RKO (cell line): ENCODE measurements around the gene FNBP1.
"Not testable (repeated sequence)": the region's sequence is repeated elsewhere in the genome, so short reads cannot be mapped to it uniquely, and the experiment has no call there.

Experiments
- DNase-seq: peaks from one replicate; pipeline ENCODE4 v3.0.0-alpha.2; 2016; ENCODE audit warnings: low spot score

Gene FNBP1

GRCh38 chr9:129991139-129991538 lies 51.9 kb downstream of the FNBP1 start:
- not testable (repeated sequence) for DNase-seq

GRCh38 chr9:129990269-129991010 lies 52.5 kb downstream of the FNBP1 start:
- DNase-seq: no peak

- no peak for DNase-seq
Observed at GRCh38 chr9:129989740-129990139, 53.2 kb downstream of the FNBP1 start.

GRCh38 chr9:129989362-129989708 lies 53.7 kb downstream of the FNBP1 start:
- DNase-seq: no peak

GRCh38 chr9:129988607-129989361 lies 54.2 kb downstream of the FNBP1 start:
- DNase-seq: no peak

GRCh38 chr9:129987941-129988340 lies 55.0 kb downstream of the FNBP1 start:
- DNase-seq: no peak

GRCh38 chr9:129987047-129987446 lies 55.9 kb downstream of the FNBP1 start:
- DNase-seq: no peak

- DNase-seq: not testable (repeated sequence)
Observed at GRCh38 chr9:129984589-129984988, 58.4 kb downstream of the FNBP1 start.

- no peak for DNase-seq
Observed at GRCh38 chr9:129983891-129984290, 59.1 kb downstream of the FNBP1 start.

- no peak for DNase-seq
Observed at GRCh38 chr9:129981180-129981907, 61.6 kb downstream of the FNBP1 start.

GRCh38 chr9:129980224-129980623 lies 62.8 kb downstream of the FNBP1 start:
- not testable (repeated sequence) for DNase-seq

GRCh38 chr9:129979071-129979745 lies 63.8 kb downstream of the FNBP1 start:
- no peak for DNase-seq

GRCh38 chr9:129972816-129973215 lies 70.2 kb downstream of the FNBP1 start:
- DNase-seq: no peak

GRCh38 chr9:129968690-129969485 lies 74.1 kb downstream of the FNBP1 start:
- peak; percentile 39 for DNase-seq

GRCh38 chr9:129964901-129965734 lies 77.9 kb downstream of the FNBP1 start:
- DNase-seq: no peak

- no peak for DNase-seq
Observed at GRCh38 chr9:129962889-129963703, 79.9 kb downstream of the FNBP1 start.

- DNase-seq: no peak
Observed at GRCh38 chr9:129962451-129962864, 80.5 kb downstream of the FNBP1 start.

GRCh38 chr9:129958796-129959195 lies 84.2 kb downstream of the FNBP1 start:
- no peak for DNase-seq

GRCh38 chr9:129954868-129955550 lies 88.0 kb downstream of the FNBP1 start:
- DNase-seq: no peak
